GM23248 (cell line): ENCODE data around the gene UGT1A5.

Source experiments
- EZH2 ChIP-seq: fragments of 200-600 bp; sonication (generic); IDR thresholded peaks from 2 replicates; pipeline ENCODE4 v1.6.1; 2018; ENCODE audit warnings: antibody characterized with exemption, mild to moderate bottlenecking; ENCODE audit not compliant: insufficient read depth, poor library complexity, severe bottlenecking
- EZH2phosphoT487 ChIP-seq: fragments of 200-600 bp; sonication (generic); IDR thresholded peaks from 2 replicates; pipeline ENCODE4 v1.6.1; 2018; ENCODE audit warnings: antibody characterized with exemption, moderate library complexity, mild to moderate bottlenecking, low read depth; ENCODE audit not compliant: insufficient read depth

GRCh38 chr2:233822101-233822771, 109.5 kb downstream of the UGT1A5 start:
- TF ChIP-seq EZH2, result no peak
- no peak for TF ChIP-seq EZH2phosphoT487
